ENCODE data around the gene CLRN1. TPM values are rescaled to one million over a fixed set of nuclear protein-coding genes. Genes with fewer than 3 reads are reported as not detected.

CLRN1 gene
- total RNA-seq, 1 experiment from 2014 or later = not detected

DNA sequence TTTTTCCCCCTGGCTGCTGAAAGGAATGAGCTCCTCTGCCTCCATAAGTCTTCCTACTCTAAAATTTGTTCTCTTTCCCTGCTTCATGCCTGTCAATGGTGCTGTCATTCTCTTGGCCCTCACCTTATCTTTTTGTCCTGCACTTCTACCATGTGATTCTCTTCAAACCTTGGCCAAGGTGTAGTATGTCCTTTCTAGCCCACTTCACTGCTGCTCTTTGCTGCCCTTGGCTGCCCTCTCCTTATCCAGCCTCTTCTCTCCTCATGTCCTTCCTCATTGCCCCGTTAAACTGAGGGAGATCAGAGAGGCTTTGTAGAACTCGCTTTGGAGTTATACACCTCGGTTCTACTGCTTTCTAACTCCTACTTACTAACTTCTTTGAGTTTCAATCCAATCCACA lies 87.0 kb downstream of the CLRN1 start:
- H3K9me3 Mint-ChIP-seq (ENCODE audit: unreplicated experiment) = peaks cover 8% of the 10 kb centered on the region
- CTCF ChIA-PET = interaction anchor here (1.4 kb wide), 1 partner anchor 260 kb away, joined by 3 read pairs; no protein-coding TSS in a partner anchor
- H3K27ac Mint-ChIP-seq (ENCODE audit: low read depth, unreplicated experiment) = no peak overlapping the region
- peaks cover 37% of the 10 kb centered on the region for H3K27me3 Mint-ChIP-seq (ENCODE audit: insufficient read depth, unreplicated experiment)
- H3K4me3 Mint-ChIP-seq (ENCODE audit: unreplicated experiment) = no peak overlapping the region
- POLR2A ChIA-PET = no interaction called here
- no peak for DNase-seq (ENCODE audit: unreplicated experiment)
- intact Hi-C loops (cut with micrococcal nuclease) = no loop called here
- H3K4me1 Mint-ChIP-seq (ENCODE audit: insufficient read depth, unreplicated experiment) = peaks cover 6% of the 10 kb centered on the region
- no TSS peak for BruUV-seq (replicated peaks)
- no peak for TF ChIP-seq CTCF (IDR thresholded peaks at IDR 0.05; ENCODE audit: unreplicated experiment)
- H3K36me3 Mint-ChIP-seq (ENCODE audit: insufficient read depth, unreplicated experiment) = no peaks in the 10 kb centered on the region

- no TSS peak for BruUV-seq (replicated peaks)
- intact Hi-C loops (cut with micrococcal nuclease) = no loop called here
- H3K36me3 Mint-ChIP-seq (ENCODE audit: insufficient read depth, unreplicated experiment) = no peaks in the 10 kb centered on the region
- H3K4me3 Mint-ChIP-seq (ENCODE audit: unreplicated experiment) = no peak overlapping the region
- no peak for DNase-seq (ENCODE audit: unreplicated experiment)
- POLR2A ChIA-PET = interaction anchor here (0.9 kb wide), 1 partner anchor 10 kb away, joined by 3 read pairs; no protein-coding TSS in a partner anchor
- no peaks in the 10 kb centered on the region for H3K9me3 Mint-ChIP-seq (ENCODE audit: unreplicated experiment)
- CTCF ChIA-PET = interaction anchor here (1.1 to 1.5 kb wide), 2 partner anchors 91 to 267 kb away, joined by 4 read pairs; no protein-coding TSS in a partner anchor
- H3K4me1 Mint-ChIP-seq (ENCODE audit: insufficient read depth, unreplicated experiment) = no peaks in the 10 kb centered on the region
- H3K27me3 Mint-ChIP-seq (ENCODE audit: insufficient read depth, unreplicated experiment) = peaks cover 15% of the 10 kb centered on the region
- no peak for TF ChIP-seq CTCF (IDR thresholded peaks at IDR 0.05; ENCODE audit: unreplicated experiment)
- no peak overlapping the region for H3K27ac Mint-ChIP-seq (ENCODE audit: low read depth, unreplicated experiment)
These were observed 93.4 kb downstream of the CLRN1 start for GRCh38 chr3:150878996-150879575.

- intact Hi-C loops (cut with micrococcal nuclease) = no loop called here
- H3K4me1 Mint-ChIP-seq (ENCODE audit: insufficient read depth, unreplicated experiment) = no peaks in the 10 kb centered on the region
- ChIA-PET POLR2A (interaction anchor here (0.9 kb wide), 1 partner anchor 11 kb away, joined by 3 read pairs; no protein-coding TSS in a partner anchor), CTCF (interaction anchor here (0.5 to 1.5 kb wide), 3 partner anchors 90 to 1309 kb away, joined by 3 to 5 read pairs (median 4); no protein-coding TSS in a partner anchor)
- peaks cover 7% of the 10 kb centered on the region for H3K27me3 Mint-ChIP-seq (ENCODE audit: insufficient read depth, unreplicated experiment)
- H3K36me3 Mint-ChIP-seq (ENCODE audit: insufficient read depth, unreplicated experiment) = no peaks in the 10 kb centered on the region
- TF ChIP-seq CTCF (IDR thresholded peaks at IDR 0.05; ENCODE audit: unreplicated experiment) = no peak
- H3K9me3 Mint-ChIP-seq (ENCODE audit: unreplicated experiment) = no peaks in the 10 kb centered on the region
- no peak for DNase-seq (ENCODE audit: unreplicated experiment)
- no TSS peak for BruUV-seq (replicated peaks)
- no peak overlapping the region for H3K4me3 Mint-ChIP-seq (ENCODE audit: unreplicated experiment)
- no peak overlapping the region for H3K27ac Mint-ChIP-seq (ENCODE audit: low read depth, unreplicated experiment)
These were observed 94.2 kb downstream of the CLRN1 start for GRCh38 chr3:150878290-150878689.

DNA sequence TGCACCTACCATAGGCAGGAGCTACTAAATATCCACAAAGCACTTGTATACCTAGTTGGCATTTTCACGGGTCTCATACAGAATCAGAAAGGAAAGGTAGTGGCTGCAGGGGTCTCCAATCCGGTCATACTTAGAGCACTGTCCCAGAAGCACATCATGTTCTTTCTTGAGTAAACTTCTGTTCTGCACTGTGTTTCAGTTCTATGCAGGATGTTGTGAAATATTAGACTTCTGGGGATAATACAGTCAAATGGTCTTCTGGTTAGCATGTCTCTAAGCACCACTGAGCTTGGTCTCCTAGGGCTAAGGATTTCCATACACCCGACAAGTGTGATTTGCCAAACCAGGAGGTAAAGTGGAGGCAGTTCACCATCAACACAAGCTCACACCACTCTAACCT lies 95.2 kb downstream of the CLRN1 start:
- no TSS peak for BruUV-seq (replicated peaks)
- intact Hi-C loops (cut with micrococcal nuclease) = no loop called here
- Mint-ChIP-seq H3K27me3 (ENCODE audit: insufficient read depth, unreplicated experiment) (no peaks in the 10 kb centered on the region), H3K9me3 (ENCODE audit: unreplicated experiment) (no peaks in the 10 kb centered on the region), H3K4me3 (ENCODE audit: unreplicated experiment) (no peak overlapping the region), H3K36me3 (ENCODE audit: insufficient read depth, unreplicated experiment) (no peaks in the 10 kb centered on the region), H3K27ac (ENCODE audit: low read depth, unreplicated experiment) (no peak overlapping the region), H3K4me1 (ENCODE audit: insufficient read depth, unreplicated experiment) (no peaks in the 10 kb centered on the region)
- no peak for TF ChIP-seq CTCF (IDR thresholded peaks at IDR 0.05; ENCODE audit: unreplicated experiment)
- ChIA-PET CTCF (interaction anchor here (0.6 to 1.0 kb wide), 3 partner anchors 48 to 265 kb away, joined by 4 to 6 read pairs (median 5); no protein-coding TSS in a partner anchor), POLR2A (no interaction called here)
- DNase-seq (ENCODE audit: unreplicated experiment) = no peak

Measured in MCF 10A (cell line).